Gastrocnemius medialis (tissue), 4 donors: ENCODE data around the gene CXCL12. TPM values are rescaled to one million over a fixed set of nuclear protein-coding genes. Genes with fewer than 3 reads are reported as not detected.

Experiments used
- ATAC-seq, 2 donors: fragments of 150-250 bp; one replicate each; pipeline ENCODE4 v1.9.1; 2016
- DNase-seq, 2 donors: peaks; one replicate each; pipeline ENCODE4 v3.0.0-alpha.2; 2019
- H3K27ac ChIP-seq, 4 donors: fragments of 200-600 bp; sonication (generic); 1 replicate in 1 of 4; 2 replicates in 3 of 4; pipeline ENCODE4 v1.5.1; 2016 to 2018; ENCODE audit warnings: mild to moderate bottlenecking in 2 of 4, moderate library complexity in 1 of 4
- H3K27me3 ChIP-seq, 3 donors: fragments of 200-600 bp; sonication (generic) in 2 of 3; 1 replicate in 1 of 3; 2 replicates in 2 of 3; pipeline versions ENCODE4 v1.5.1 to v1.6.0; 2016 to 2019; ENCODE audit warnings: mild to moderate bottlenecking in 1 of 3, moderate library complexity in 1 of 3
- H3K36me3 ChIP-seq, 2 donors: fragments of 200-600 bp; sonication (generic) in 1 of 2; one replicate each; pipeline ENCODE4 v1.5.1; 2017 to 2018
- H3K4me1 ChIP-seq, 2 donors: fragments of 200-600 bp; sonication (generic) in 1 of 2; one replicate each; pipeline ENCODE4 v1.5.1; 2016 to 2017; ENCODE audit warnings: mild to moderate bottlenecking in 2 of 2
- H3K4me3 ChIP-seq, 4 donors: fragments of 200-600 bp; sonication (generic) in 3 of 4; 1 replicate in 1 of 4; 2 replicates in 3 of 4; pipeline ENCODE4 v1.5.1; 2016 to 2019; ENCODE audit warnings: mild to moderate bottlenecking in 2 of 4
- H3K9me3 ChIP-seq, 3 donors: fragments of 200-600 bp; sonication (generic) in 2 of 3; 1 replicate in 1 of 3; 2 replicates in 2 of 3; pipeline ENCODE4 v1.5.1; 2016 to 2019
- CTCF ChIP-seq, 5 experiments: fragments of 450-650 bp in 3 of 5; fragments of 200-600 bp in 2 of 5; sonication (generic) in 2 of 5; IDR thresholded peaks in 4 of 5; conservative IDR thresholded peaks in 1 of 5; 1 replicate in 4 of 5; 2 replicates in 1 of 5; pipeline ENCODE4 v1.5.1; 2016 to 2019; ENCODE audit warnings: antibody characterized with exemption in 5 of 5, mild to moderate bottlenecking in 3 of 5, moderate library complexity in 3 of 5
- POLR2A ChIP-seq, 2 donors: fragments of 450-650 bp; IDR thresholded peaks; one replicate each; pipeline ENCODE4 v1.6.1; 2017; ENCODE audit warnings: antibody characterized with exemption in 2 of 2, mild to moderate bottlenecking in 2 of 2, moderate library complexity in 2 of 2
- in situ Hi-C, 4 donors: fragments of 200-750 bp; cut with MboI; loops; one replicate each; pipeline versions ENCODE4 v1.15.0 to v1.8.0; 2017; ENCODE audit warnings: low sequenced_read_pairs in 4 of 4
- intact Hi-C: fragments of 100-400 bp; cut with DNase I; formaldehyde crosslinking; loops from one replicate; pipeline ENCODE4 v1.15.1; 2023; ENCODE audit warnings: low total_unique reads
- total RNA-seq, 4 donors: library from RNA; depleted of rRNA; stranded (reverse); fragments of >200 nt; gene quantifications; one replicate each; pipeline versions ENCODE4 v1.1.0 to v1.2.3, GENCODE V29; 2016

CXCL12 gene
- total RNA-seq, 4 donors from 2014 or later: 8.6 to 22.0 (median 18.0) TPM

DNA sequence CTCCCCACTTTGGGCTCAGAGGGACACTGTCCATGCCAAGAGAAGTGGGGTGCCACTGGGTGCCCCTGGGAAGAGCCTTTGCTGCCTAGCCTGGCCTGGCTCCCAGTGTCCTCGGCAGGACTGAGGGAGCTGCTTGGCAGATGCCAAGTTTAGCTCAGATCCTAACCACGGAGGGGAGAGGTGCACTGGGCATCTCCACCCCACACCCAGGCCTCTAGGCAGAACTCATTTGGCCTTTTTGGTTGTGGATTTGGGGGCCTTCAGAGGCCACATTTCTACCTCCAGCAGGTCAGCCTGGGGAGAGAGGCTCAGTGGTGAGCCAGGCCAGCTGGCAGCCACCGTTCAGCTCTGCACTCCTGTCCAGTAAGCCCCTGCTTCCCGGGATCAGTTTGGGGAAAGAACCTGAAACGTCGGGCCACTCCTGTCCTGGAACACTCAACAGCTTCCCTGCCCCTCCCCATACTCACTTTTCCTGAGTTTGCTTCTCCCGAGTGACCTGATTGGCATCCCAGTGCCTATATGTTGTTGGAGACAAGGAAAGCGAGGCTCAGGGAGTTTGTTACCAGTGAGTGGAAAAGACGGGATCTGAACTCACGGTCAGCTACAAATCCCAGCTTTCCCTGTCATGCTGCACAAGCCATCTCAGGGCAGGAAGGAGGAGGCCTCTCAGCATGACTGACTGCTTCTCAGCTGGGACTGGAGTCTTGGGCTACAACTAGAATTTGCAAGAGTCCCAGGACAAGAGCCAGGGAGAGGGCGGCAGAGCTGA lies 11.2 kb upstream of the CXCL12 start:
- Histone ChIP-seq H3K36me3 (no peaks in the 10 kb centered on the region), H3K27ac (no peak overlapping the region), H3K9me3 (no peaks in the 10 kb centered on the region), H3K27me3 (no peaks in the 10 kb centered on the region), H3K4me1 (no peaks in the 10 kb centered on the region), H3K4me3 (no peak overlapping the region)
- DNase-seq: no peak
- ATAC-seq: no peak
- in situ Hi-C loops: loop anchor here in 2 of 4 donors (10.0 to 25.0 kb wide), 2 partner anchors 466 to 721 kb away; no protein-coding TSS in a partner anchor
- intact Hi-C loops: no loop called here
- TF ChIP-seq CTCF (IDR thresholded peaks at IDR 0.05 in 4 of 5, conservative IDR thresholded peaks at IDR 0.05 in 1 of 5) (no peak), POLR2A (IDR thresholded peaks at IDR 0.05) (no peak)

DNA sequence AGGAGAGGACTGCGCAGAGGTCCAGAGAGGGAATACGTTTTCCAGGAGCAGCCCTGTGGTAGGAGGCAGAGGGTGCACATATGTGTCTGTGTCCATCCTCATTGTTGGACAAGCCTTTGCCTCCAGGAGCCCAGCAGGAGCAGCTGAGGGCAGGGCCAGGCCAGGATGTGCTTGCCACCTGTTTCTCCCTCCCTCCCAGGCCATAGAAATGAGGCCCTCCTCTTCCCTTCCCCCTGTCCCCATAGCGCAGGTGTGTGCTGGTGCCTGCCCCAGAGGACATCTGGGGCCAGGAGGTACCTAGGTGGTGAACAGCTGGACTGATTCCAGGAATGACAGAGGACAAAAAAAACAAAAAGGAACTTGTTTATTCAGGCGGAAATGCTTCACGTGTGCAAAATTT lies 10.5 kb upstream of the CXCL12 start:
- H3K27me3 ChIP-seq: no peaks in the 10 kb centered on the region
- in situ Hi-C loops: loop anchor here in 2 of 4 donors (10.0 to 25.0 kb wide), 2 partner anchors 467 to 721 kb away; no protein-coding TSS in a partner anchor
- intact Hi-C loops: no loop called here
- no peaks in the 10 kb centered on the region for H3K36me3 ChIP-seq
- H3K4me1 ChIP-seq: no peaks in the 10 kb centered on the region
- TF ChIP-seq CTCF (IDR thresholded peaks at IDR 0.05 in 4 of 5, conservative IDR thresholded peaks at IDR 0.05 in 1 of 5) (no peak), POLR2A (IDR thresholded peaks at IDR 0.05) (no peak)
- no peak for DNase-seq
- H3K9me3 ChIP-seq: no peaks in the 10 kb centered on the region
- ATAC-seq: no peak
- H3K4me3 ChIP-seq: no peak overlapping the region
- H3K27ac ChIP-seq: no peak overlapping the region

- ATAC-seq: no peak
- TF ChIP-seq CTCF (IDR thresholded peaks at IDR 0.05 in 4 of 5, conservative IDR thresholded peaks at IDR 0.05 in 1 of 5) (no peak), POLR2A (IDR thresholded peaks at IDR 0.05) (no peak)
- Histone ChIP-seq H3K27ac (no peak overlapping the region), H3K9me3 (no peaks in the 10 kb centered on the region), H3K36me3 (no peaks in the 10 kb centered on the region), H3K4me3 (no peak overlapping the region), H3K27me3 (no peaks in the 10 kb centered on the region), H3K4me1 (no peaks in the 10 kb centered on the region)
- in situ Hi-C loops (loop anchor here in 3 of 4 donors (5.0 to 25.0 kb wide), 3 partner anchors 467 to 723 kb away; no protein-coding TSS in a partner anchor), intact Hi-C loops (no loop called here)
- no peak for DNase-seq
Observed at GRCh38 chr10:44394696-44395381, 9.9 kb upstream of the CXCL12 start.

DNA sequence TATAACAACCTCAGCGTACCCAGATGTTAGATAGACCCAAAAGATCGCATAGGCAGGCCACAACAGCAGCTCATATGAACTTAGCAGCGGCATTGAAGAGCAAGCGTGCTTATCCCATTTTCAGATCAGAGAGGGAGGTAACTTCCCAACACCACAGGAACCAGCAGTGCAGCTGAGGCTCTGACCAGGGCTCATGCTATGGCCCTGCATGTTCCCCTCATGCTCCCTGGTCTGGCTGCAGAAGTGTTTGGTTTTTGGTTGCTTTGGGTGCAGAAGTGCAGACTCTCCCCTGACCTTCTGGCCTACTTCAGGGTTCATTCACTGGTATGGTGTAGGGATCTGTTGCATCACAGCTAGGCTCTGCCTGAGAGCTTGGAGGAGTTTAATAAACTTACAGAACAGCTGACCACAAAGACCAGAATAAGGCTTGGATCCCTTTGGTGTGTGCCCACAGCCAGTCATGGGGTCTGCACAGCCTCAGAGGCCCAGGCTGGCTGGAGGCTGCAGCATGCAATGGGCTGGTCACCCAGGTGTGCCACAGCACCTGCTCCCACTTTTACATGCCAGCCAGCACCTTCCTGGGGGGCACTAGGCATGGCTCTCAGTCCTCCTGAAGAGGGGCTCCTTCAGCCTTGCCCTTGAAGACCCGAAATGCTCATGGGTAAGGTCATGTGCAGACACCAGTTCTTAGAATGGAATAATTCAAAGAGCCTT lies 9.1 kb upstream of the CXCL12 start:
- Histone ChIP-seq H3K9me3 (no peaks in the 10 kb centered on the region), H3K4me3 (no peak overlapping the region), H3K36me3 (no peaks in the 10 kb centered on the region), H3K27ac (no peak overlapping the region), H3K4me1 (no peaks in the 10 kb centered on the region), H3K27me3 (no peaks in the 10 kb centered on the region)
- no peak for DNase-seq
- no peak for TF ChIP-seq CTCF (IDR thresholded peaks at IDR 0.05 in 4 of 5, conservative IDR thresholded peaks at IDR 0.05 in 1 of 5)
- no peak for TF ChIP-seq POLR2A (IDR thresholded peaks at IDR 0.05)
- in situ Hi-C loops: loop anchor here in 3 of 4 donors (5.0 to 25.0 kb wide), 3 partner anchors 468 to 722 kb away; no protein-coding TSS in a partner anchor
- intact Hi-C loops: no loop called here
- ATAC-seq: no peak
